HepG2 (cell line): Measurements from ENCODE around the gene SAMD4B. TPM values are rescaled to one million over a fixed set of nuclear protein-coding genes. Genes with fewer than 3 reads are reported as not detected.

Experiments used
- ATAC-seq: fragments of 200-7000 bp; cut with Tn5 transposase; 3 replicates; pipeline ENCODE4 v1.9.1; 2020; ENCODE audit warnings: mild to moderate bottlenecking, moderate library complexity
- BruUV-seq: library from RNA; stranded (reverse); fragments of 400-500 nt; replicated peaks from 2 replicates; lab custom pipeline; 2021; lab: Mats Ljungman, UMichigan
- CTCF ChIA-PET: fragments of 300-600 bp; formaldehyde crosslinking; extraction: SDS; loops from one replicate; lab custom pipeline; 2021; ENCODE audit warnings: low total read pairs, inconsistent platforms, low intra/inter-chr PET ratio; lab: Yijun Ruan, JAX
- POLR2A ChIA-PET: fragments of 350-600 bp; sonication (Branson Sonifier 250); formaldehyde crosslinking; loops from one replicate; lab custom pipeline; 2020; ENCODE audit warnings: antibody characterized with exemption, inconsistent platforms; lab: Yijun Ruan, JAX
- DNase-seq: peaks from one replicate; pipeline ENCODE4 v3.0.0-alpha.2; 2015; ENCODE audit warnings: low spot score
- FAIRE-seq: peaks from 3 replicates; lab custom pipeline; 2011; peaks lifted over from hg19 to GRCh38; lab: Jason Lieb, UNC
- H2AFZ ChIP-seq: one replicate; pipeline ENCODE4 v1.6.1; 2011; ENCODE audit warnings: low read length, inconsistent platforms
- H3K27ac ChIP-seq: fragments of 300-600 bp; 3 replicates; pipeline ENCODE4 v1.8.0; 2011; ENCODE audit warnings: mixed run types, mild to moderate bottlenecking, mixed read lengths, low read length, inconsistent platforms; ENCODE audit not compliant: insufficient read depth; ENCODE audit errors: extremely low read length
- H3K27me3 ChIP-seq, 2 experiments: fragments of 200-600 bp in 1 of 2; 2 replicates in 1 of 2; 3 replicates in 1 of 2; pipeline versions ENCODE4 v1.6.0 to v1.8.0; 2011; ENCODE audit warnings: low read length in 2 of 2, mild to moderate bottlenecking in 2 of 2, moderate library complexity in 2 of 2, inconsistent platforms in 1 of 2; ENCODE audit not compliant: insufficient read depth in 2 of 2, control insufficient read depth in 1 of 2
- H3K36me3 ChIP-seq, 2 experiments: fragments of 200-600 bp in 1 of 2; replicated peaks in 1 of 2; 2 replicates in 1 of 2; 3 replicates in 1 of 2; pipeline versions ENCODE4 v1.5.1 to v1.8.0; 2011; ENCODE audit warnings: low read length in 2 of 2, inconsistent platforms in 1 of 2; ENCODE audit not compliant: insufficient read depth in 2 of 2, control insufficient read depth in 1 of 2
- H3K4me1 ChIP-seq: 2 replicates; pipeline ENCODE4 v1.5.1; 2012; ENCODE audit warnings: low read length, inconsistent platforms; ENCODE audit not compliant: insufficient read depth
- H3K4me2 ChIP-seq: 2 replicates; pipeline ENCODE4 v1.6.0; 2011; ENCODE audit warnings: low read depth, low read length, inconsistent platforms
- H3K4me3 ChIP-seq, 3 experiments: fragments of 200-600 bp in 1 of 3; sonication (generic), shearing (Covaris generic) in 1 of 3; replicated peaks in 1 of 3; 2 replicates each; pipeline ENCODE4 v1.5.1; 2011 to 2016; ENCODE audit warnings: low read length in 3 of 3, inconsistent platforms in 2 of 3, low read depth in 2 of 3, mild to moderate bottlenecking in 2 of 3, control low read depth in 1 of 3, mixed read lengths in 1 of 3; ENCODE audit not compliant: insufficient read depth in 1 of 3
- H3K79me2 ChIP-seq: one replicate; pipeline ENCODE4 v1.6.1; 2011; ENCODE audit warnings: low read length, inconsistent platforms; ENCODE audit not compliant: insufficient read depth
- H3K9ac ChIP-seq: 2 replicates; pipeline ENCODE4 v1.6.0; 2011; ENCODE audit warnings: mild to moderate bottlenecking, low read depth, low read length, inconsistent platforms; ENCODE audit not compliant: insufficient read depth
- H3K9me3 ChIP-seq: 2 replicates; pipeline ENCODE4 v1.5.1; 2012; ENCODE audit warnings: mild to moderate bottlenecking, low read length
- H4K20me1 ChIP-seq: 2 replicates; pipeline ENCODE4 v1.6.0; 2011; ENCODE audit warnings: inconsistent platforms, mild to moderate bottlenecking, low read length, moderate library complexity; ENCODE audit not compliant: insufficient read depth
- FOXC1 ChIP-seq: sonication (generic); formaldehyde crosslinking; IDR thresholded peaks from 2 replicates; pipeline ENCODE4 v1.8.0; 2022; ENCODE audit warnings: mild to moderate bottlenecking, missing genetic modification reagents, borderline replicate concordance
- MAFG ChIP-seq: sonication (generic); formaldehyde crosslinking; IDR thresholded peaks from 2 replicates; pipeline ENCODE4 v1.5.1; 2020; ENCODE audit warnings: mild to moderate bottlenecking, missing genetic modification reagents
- RAD21 ChIP-seq: fragments of 450-650 bp; formaldehyde crosslinking; IDR thresholded peaks from 2 replicates; pipeline ENCODE4 v1.5.0; 2020; ENCODE audit warnings: mild to moderate bottlenecking
- SNAI1 ChIP-seq: sonication (generic); formaldehyde crosslinking; IDR thresholded peaks from 2 replicates; pipeline ENCODE4 v1.5.0; 2020; ENCODE audit warnings: mild to moderate bottlenecking, missing genetic modification reagents, borderline replicate concordance
- ZNF232 ChIP-seq: sonication (generic); formaldehyde crosslinking; IDR thresholded peaks from 2 replicates; pipeline ENCODE4 v1.4.0; 2020; ENCODE audit warnings: missing genetic modification reagents, borderline replicate concordance
- ZNF317 ChIP-seq: sonication (generic); formaldehyde crosslinking; IDR thresholded peaks from 2 replicates; pipeline ENCODE4 v1.5.0; 2020; ENCODE audit warnings: mild to moderate bottlenecking, missing genetic modification reagents
- ZNF557 ChIP-seq: sonication (generic); formaldehyde crosslinking; IDR thresholded peaks from 2 replicates; pipeline ENCODE4 v1.4.0; 2020; ENCODE audit warnings: missing genetic modification reagents
- WGBS: methylation state at CpG from one replicate; pipeline ENCODE4 v1.1.6; 2017; ENCODE audit warnings: low lambda C conversion rate; 5-methylcytosine and 5-hydroxymethylcytosine counted together
- in situ Hi-C: cut with HindIII; loops from 2 replicates; pipeline ENCODE4 v1.10.0; 2017; ENCODE audit warnings: low pct_unique_long_range_greater_than_20kb; ENCODE audit not compliant: extremely low pct_ligation_motif_present
- intact Hi-C: fragments of 100-400 bp; cut with micrococcal nuclease; formaldehyde crosslinking; loops from one replicate; pipeline ENCODE4 v1.10.0; 2022; ENCODE audit not compliant: unreplicated experiment
- polyA plus RNA-seq, 8 experiments: library from polyadenylated mRNA; depleted of rRNA in 3 of 8; stranded (reverse) in 7 of 8; unstranded in 1 of 8; fragments of >200 nt; fragmentation: Illumina TruSeq in 4 of 8; extraction: Trizol in 4 of 8; gene quantifications; 2 replicates each; pipeline versions ENCODE4 v1.2.1 to v1.2.3, GENCODE V29; 2011 to 2016; ENCODE audit warnings: low read depth in 4 of 8, missing spikeins in 1 of 8, mixed read lengths in 1 of 8; ENCODE audit not compliant: insufficient read depth in 1 of 8
- total RNA-seq, 5 experiments: library from RNA; depleted of rRNA; stranded (reverse); fragments of >200 nt; fragmentation: Illumina TruSeq; extraction: Trizol; gene quantifications; 2 replicates each; pipeline ENCODE4 v1.2.3, GENCODE V29; 2016; ENCODE audit warnings: low read depth in 1 of 5
- TF ChIP-seq, protein P1 (sequence below): sonication (generic); formaldehyde crosslinking; IDR thresholded peaks from 2 replicates; pipeline ENCODE4 v1.4.0; 2020; ENCODE audit warnings: low read depth, mild to moderate bottlenecking, missing genetic modification reagents

SAMD4B gene
- total and polyA plus RNA-seq, 2 of the 13 experiments (the other 11 are each of a cell fraction or from before 2014, with no cell fraction given): 26.0 to 31.8 TPM

DNA sequence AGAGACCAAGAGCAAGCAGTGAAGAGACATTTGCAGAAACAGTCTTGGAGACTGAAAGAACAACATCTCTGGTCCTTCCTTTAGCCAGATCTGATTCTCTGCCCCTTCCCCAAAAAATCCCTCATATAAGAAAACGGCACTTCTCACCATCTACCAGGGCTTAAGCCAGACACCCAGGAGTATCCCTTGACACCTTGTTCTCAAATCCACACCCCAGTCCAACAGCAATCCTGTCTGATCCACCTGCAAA, 68.5 kb downstream of the SAMD4B start:
- H3K27me3 ChIP-seq: no peaks in the 10 kb centered on the region; a peak in 1 of 5 replicates
- TF ChIP-seq, protein P1, sequence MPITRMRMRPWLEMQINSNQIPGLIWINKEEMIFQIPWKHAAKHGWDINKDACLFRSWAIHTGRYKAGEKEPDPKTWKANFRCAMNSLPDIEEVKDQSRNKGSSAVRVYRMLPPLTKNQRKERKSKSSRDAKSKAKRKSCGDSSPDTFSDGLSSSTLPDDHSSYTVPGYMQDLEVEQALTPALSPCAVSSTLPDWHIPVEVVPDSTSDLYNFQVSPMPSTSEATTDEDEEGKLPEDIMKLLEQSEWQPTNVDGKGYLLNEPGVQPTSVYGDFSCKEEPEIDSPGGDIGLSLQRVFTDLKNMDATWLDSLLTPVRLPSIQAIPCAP (CRISPR knock-in tag): no peak
- no peak for TF ChIP-seq ZNF232 (CRISPR knock-in tag)
- 0 out of 2 replicates have a peak, but pooled peaks have one; percentile 28 for TF ChIP-seq FOXC1 (CRISPR knock-in tag)
- 0 out of 2 replicates have a peak, but pooled peaks have one; percentile 9 for TF ChIP-seq ZNF557
- 0 out of 2 replicates have a peak, but pooled peaks have one; percentile 25 for TF ChIP-seq ZNF317 (CRISPR knock-in tag)
- TF ChIP-seq SNAI1: no peak
- TF ChIP-seq RAD21 (CRISPR knock-in tag): no peak
- no peak for TF ChIP-seq MAFG (CRISPR knock-in tag)
- H3K4me1 ChIP-seq: peaks cover 54% of the 10 kb centered on the region
- BruUV-seq: no TSS peak
- peaks cover 20% of the 10 kb centered on the region; the same call in 1 of the 2 replicates for H4K20me1 ChIP-seq
- H3K9ac ChIP-seq: peak overlapping the region; percentile 83
- intact Hi-C loops (loop anchor here (1.0 to 10.0 kb wide), 5 partner anchors 9 to 288 kb away; partner anchors contain the start of genes EID2B and SAMD4B), in situ Hi-C loops (no loop called here)
- ATAC-seq: no peak
- peak overlapping the region; percentile 81 for H3K27ac ChIP-seq
- ChIA-PET POLR2A (interaction anchor here (0.9 to 2.3 kb wide), 8 partner anchors 10 to 33 kb away, joined by 3 to 123 read pairs (median 29); partner anchors contain the start of genes MED29, PAF1 and RPS16), CTCF (interaction anchor here (5.1 kb wide), 1 partner anchor 13 kb away, joined by 127 read pairs; no protein-coding TSS in a partner anchor)
- no peak overlapping the region for H2AFZ ChIP-seq
- H3K4me2 ChIP-seq: peak overlapping the region; percentile 96
- 0% methylated on average over 1 of the region's 1 CpG for WGBS
- peak overlapping the region; percentile 70 to 98 (median 97) for H3K4me3 ChIP-seq
- H3K36me3 ChIP-seq: peaks cover 0 to 5% of the 10 kb centered on the region in 2 experiments; a peak in 1 of 5 replicates
- no peaks in the 10 kb centered on the region for H3K9me3 ChIP-seq
- peaks cover 39% of the 10 kb centered on the region for H3K79me2 ChIP-seq
- no peak for FAIRE-seq
- no peak for DNase-seq
